GM12864 (cell line): ENCODE results near the gene ADNP.

Experiments used
- DNase-seq: peaks from one replicate; pipeline ENCODE4 v3.0.0-alpha.2; 2011; ENCODE audit warnings: low read depth
- H3K4me3 ChIP-seq: 2 replicates; pipeline ENCODE4 v1.5.1; 2011; ENCODE audit warnings: mild to moderate bottlenecking, low read depth, low read length, control low read depth
- TF ChIP-seq, protein P1 (sequence below): IDR thresholded peaks from 2 replicates; pipeline ENCODE4 v1.5.1; 2011; ENCODE audit warnings: low read depth, mild to moderate bottlenecking, moderate library complexity, low read length, control low read depth, inconsistent platforms; ENCODE audit errors: missing control alignments

Gene ADNP

DNA sequence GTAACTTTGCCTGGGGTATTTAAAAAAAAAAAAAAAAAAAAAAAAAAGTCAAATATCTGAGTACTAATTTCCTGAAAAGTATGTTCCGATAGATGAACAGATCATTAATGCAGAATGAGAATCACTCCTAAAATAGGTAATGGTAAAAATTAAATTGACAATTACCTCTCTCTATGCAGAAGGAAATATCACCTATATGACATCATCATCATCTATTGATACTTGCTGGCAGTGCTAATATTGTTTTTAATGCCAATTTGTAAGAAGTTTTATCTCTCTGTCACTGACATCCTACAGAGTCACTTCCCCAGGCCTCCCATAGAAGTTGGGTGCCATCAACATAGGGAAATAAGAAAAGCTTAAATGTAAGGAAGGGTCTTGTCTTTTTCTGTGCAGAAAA lies 29.9 kb downstream of the ADNP start:
- H3K4me3 ChIP-seq = no peak overlapping the region
- DNase-seq = no peak
- TF ChIP-seq, protein P1, sequence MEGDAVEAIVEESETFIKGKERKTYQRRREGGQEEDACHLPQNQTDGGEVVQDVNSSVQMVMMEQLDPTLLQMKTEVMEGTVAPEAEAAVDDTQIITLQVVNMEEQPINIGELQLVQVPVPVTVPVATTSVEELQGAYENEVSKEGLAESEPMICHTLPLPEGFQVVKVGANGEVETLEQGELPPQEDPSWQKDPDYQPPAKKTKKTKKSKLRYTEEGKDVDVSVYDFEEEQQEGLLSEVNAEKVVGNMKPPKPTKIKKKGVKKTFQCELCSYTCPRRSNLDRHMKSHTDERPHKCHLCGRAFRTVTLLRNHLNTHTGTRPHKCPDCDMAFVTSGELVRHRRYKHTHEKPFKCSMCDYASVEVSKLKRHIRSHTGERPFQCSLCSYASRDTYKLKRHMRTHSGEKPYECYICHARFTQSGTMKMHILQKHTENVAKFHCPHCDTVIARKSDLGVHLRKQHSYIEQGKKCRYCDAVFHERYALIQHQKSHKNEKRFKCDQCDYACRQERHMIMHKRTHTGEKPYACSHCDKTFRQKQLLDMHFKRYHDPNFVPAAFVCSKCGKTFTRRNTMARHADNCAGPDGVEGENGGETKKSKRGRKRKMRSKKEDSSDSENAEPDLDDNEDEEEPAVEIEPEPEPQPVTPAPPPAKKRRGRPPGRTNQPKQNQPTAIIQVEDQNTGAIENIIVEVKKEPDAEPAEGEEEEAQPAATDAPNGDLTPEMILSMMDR = no peak

DNA sequence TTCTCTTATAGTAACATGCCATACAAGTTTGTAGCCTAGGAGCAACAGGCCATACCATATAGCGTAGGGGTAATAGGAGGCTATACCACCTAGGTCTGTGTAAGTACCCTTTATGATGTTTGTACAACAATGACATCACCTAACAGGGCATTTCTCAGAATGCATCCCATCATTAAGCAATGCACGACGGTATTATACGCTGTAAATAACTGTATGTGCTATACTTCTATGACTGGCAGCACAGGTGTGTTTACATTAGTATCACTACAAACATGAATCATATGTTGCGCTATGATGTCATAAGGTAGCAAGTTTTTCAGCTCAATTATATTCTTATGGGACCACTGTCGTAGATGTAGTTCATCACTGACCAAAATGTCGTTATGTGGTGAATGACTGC lies 31.0 kb downstream of the ADNP start:
- no peak for DNase-seq
- TF ChIP-seq, protein P1 = no peak
- H3K4me3 ChIP-seq = no peak overlapping the region

DNA sequence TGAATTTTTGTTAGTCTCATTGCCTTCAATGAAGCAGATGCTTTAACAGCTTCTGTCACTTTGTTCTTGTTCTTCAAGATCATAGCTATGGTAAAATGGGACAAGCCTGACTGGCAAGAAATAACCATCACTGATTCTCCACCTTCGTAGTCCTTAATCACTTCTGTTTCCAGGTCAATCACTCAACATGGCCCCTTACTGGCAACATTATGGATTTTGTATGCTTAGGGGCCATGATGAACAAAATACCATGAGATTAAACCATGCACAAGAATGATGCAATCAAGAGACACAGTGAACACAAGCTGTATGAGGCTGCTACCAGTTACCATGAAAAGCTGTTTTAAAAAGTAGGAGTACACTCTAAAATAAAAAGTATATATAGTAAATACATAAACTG lies 32.8 kb downstream of the ADNP start:
- no peak overlapping the region for H3K4me3 ChIP-seq
- DNase-seq = no peak
- TF ChIP-seq, protein P1 = no peak

DNA sequence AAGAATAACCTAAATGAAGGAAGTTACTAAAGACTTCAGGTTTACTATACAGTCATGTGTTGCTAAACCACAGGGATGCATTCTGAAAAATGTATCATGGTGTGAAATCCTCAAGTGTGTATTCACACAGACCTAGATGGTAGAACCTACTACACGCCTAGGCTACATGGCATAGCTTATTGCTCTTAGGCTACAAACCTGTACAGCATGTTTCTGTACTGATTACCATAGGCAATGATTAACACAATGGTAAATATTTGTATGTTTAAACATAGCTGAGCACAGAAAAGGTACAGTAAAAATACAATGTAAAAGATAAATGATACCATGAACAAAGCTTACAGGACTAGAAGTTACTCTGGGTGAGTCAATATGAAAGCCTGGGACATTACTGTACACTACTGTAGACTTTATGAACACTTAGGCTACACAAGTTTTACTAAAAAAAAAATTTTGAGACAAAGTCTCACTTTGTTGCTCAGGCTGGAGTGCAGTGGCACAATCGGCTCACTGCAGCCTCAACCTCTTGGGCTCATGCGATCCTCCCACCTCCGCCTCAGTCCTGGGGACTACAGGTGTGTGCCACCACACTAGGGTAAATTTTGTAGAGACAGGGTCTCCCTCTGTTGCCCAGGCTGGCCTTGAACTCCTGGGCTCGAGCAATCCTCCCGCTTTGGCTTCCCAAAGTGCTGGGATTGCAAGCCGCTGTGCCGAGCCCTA lies 36.0 kb downstream of the ADNP start:
- H3K4me3 ChIP-seq = no peak overlapping the region
- DNase-seq = no peak
- TF ChIP-seq, protein P1 = no peak

DNA sequence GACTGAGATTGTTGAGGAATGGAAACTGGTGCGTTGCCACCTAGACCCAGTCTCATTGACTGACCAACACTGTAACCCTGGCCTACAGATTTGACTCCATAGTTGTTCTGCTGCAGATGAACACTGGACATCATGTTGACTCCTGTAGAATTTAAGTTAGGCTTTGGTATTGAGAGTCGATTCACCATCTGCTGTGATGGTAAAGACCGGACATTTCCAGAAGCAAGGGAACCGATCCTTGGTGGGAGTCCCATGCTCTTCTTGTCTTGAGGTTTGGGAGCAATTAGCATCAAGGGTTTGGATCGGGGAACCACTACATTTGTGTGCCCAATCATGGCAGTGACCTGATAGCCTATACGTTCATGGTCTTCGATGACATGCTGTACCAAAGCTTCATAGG lies 37.6 kb downstream of the ADNP start:
- no peak for DNase-seq
- no peak overlapping the region for H3K4me3 ChIP-seq
- TF ChIP-seq, protein P1 = no peak

DNA sequence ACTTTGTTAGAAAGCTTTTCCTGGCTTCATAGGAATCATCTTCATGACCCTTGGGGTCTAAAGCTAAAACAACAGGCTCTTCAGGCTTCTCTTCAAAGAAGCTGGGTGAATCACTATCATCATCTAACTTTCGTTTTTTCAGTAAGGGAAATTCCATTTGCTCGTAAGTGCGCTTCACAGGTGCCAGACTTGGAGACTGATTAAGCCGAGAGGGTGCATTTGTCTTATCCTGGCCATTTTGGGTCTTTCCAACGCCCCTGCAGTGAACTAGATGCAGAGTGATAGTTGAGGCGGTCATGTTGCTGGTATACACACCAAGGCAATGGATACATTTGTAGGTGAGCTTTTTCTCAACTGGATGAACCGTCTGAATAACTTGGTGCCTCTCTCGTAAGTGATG lies 38.8 kb downstream of the ADNP start:
- no peak overlapping the region for H3K4me3 ChIP-seq
- no peak for DNase-seq
- TF ChIP-seq, protein P1 = no peak

DNA sequence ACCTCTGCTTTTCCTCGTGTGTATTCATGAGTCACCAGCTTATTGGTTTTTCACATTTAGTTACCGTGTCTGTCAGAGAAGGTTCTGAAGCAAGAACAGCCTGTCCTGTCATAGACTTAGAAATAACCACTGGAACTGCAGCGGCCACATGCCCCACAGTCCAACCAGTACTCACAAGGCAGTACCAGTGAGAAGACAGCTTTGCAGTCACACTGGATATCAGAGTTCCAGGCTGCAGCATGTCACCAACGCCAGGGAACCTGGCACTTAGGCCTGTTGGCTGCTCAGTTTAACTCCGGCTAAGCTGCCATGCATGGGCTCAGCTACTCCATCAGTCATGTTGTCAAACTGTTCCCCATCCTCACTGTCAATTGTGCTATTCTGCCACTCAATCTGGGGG lies 40.1 kb downstream of the ADNP start:
- no peak for DNase-seq

More for the DNA sequence above, 40.1 kb downstream of the ADNP start:
- TF ChIP-seq, protein P1 = no peak
- no peak overlapping the region for H3K4me3 ChIP-seq
